ENCODE measurements around the gene SLC31A1. TPM values are rescaled to one million over a fixed set of nuclear protein-coding genes. Genes with fewer than 3 reads are reported as not detected.

SLC31A1 gene
- total and polyA plus RNA-seq, 2 experiments from 2014 or later: 15.0 to 32.1 TPM

DNA sequence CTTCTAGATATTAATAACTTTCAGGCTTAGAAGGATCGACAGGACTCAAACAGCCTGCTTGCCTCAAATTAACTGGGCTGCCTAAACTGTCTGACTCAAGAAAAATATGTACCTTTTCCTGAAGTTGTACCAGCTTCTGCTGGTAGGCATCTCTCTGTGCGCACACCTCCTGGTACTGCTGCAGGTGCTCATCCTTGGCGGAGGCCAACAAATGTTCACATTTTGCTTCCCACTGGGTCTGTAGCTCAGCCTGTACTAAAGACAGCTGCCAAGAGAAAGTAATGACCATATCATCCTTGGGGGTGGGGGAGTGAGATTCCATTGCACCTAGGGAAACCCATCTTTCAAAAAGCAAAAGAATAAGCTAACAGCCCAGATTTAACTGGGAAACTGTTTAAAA lies 48.0 kb upstream of the SLC31A1 start:
- no peaks in the 10 kb centered on the region for H3K9me2 ChIP-seq (ENCODE audit: insufficient read depth)
- no peak overlapping the region for H3K4me3 Mint-ChIP-seq
- no peak overlapping the region for H3K4me2 ChIP-seq
- ATAC-seq: no peak
- peaks cover 40% of the 10 kb centered on the region for H3K36me3 ChIP-seq (ENCODE audit: insufficient read depth)
- no peaks in the 10 kb centered on the region for H3K4me1 Mint-ChIP-seq
- H3K27ac ChIP-seq (ENCODE audit: low read depth): no peak overlapping the region
- no peaks in the 10 kb centered on the region; the same call in 1 of the 3 replicates for H3K9me3 Mint-ChIP-seq
- H3F3A ChIP-seq (replicated peaks; ENCODE audit: low read depth): no peaks in the 10 kb centered on the region
- H4K20me1 ChIP-seq (replicated peaks; ENCODE audit: insufficient read depth): no peaks in the 10 kb centered on the region
- peaks cover 4% of the 10 kb centered on the region for H3K27me3 Mint-ChIP-seq (ENCODE audit: insufficient read depth, low read depth, poor library complexity)
- no peak overlapping the region for H3K27ac Mint-ChIP-seq
- no peaks in the 10 kb centered on the region for H3K79me2 ChIP-seq (replicated peaks; ENCODE audit: insufficient read depth)
- no peak overlapping the region for H2AFZ ChIP-seq
- TF ChIP-seq, protein P1, sequence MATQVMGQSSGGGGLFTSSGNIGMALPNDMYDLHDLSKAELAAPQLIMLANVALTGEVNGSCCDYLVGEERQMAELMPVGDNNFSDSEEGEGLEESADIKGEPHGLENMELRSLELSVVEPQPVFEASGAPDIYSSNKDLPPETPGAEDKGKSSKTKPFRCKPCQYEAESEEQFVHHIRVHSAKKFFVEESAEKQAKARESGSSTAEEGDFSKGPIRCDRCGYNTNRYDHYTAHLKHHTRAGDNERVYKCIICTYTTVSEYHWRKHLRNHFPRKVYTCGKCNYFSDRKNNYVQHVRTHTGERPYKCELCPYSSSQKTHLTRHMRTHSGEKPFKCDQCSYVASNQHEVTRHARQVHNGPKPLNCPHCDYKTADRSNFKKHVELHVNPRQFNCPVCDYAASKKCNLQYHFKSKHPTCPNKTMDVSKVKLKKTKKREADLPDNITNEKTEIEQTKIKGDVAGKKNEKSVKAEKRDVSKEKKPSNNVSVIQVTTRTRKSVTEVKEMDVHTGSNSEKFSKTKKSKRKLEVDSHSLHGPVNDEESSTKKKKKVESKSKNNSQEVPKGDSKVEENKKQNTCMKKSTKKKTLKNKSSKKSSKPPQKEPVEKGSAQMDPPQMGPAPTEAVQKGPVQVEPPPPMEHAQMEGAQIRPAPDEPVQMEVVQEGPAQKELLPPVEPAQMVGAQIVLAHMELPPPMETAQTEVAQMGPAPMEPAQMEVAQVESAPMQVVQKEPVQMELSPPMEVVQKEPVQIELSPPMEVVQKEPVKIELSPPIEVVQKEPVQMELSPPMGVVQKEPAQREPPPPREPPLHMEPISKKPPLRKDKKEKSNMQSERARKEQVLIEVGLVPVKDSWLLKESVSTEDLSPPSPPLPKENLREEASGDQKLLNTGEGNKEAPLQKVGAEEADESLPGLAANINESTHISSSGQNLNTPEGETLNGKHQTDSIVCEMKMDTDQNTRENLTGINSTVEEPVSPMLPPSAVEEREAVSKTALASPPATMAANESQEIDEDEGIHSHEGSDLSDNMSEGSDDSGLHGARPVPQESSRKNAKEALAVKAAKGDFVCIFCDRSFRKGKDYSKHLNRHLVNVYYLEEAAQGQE (IDR thresholded peaks at IDR 0.05; ENCODE audit: unreplicated experiment): no peak
- TF ChIP-seq EZH2 (IDR thresholded peaks at IDR 0.05; ENCODE audit: low read depth, unreplicated experiment): no peak
- TF ChIP-seq ZNF331 (CRISPR knock-in tag; IDR thresholded peaks at IDR 0.05; ENCODE audit: low read depth): no peak
- TF ChIP-seq POLR2AphosphoS5 (IDR thresholded peaks at IDR 0.05; ENCODE audit: low read depth): no peak
- TF ChIP-seq, protein P2, sequence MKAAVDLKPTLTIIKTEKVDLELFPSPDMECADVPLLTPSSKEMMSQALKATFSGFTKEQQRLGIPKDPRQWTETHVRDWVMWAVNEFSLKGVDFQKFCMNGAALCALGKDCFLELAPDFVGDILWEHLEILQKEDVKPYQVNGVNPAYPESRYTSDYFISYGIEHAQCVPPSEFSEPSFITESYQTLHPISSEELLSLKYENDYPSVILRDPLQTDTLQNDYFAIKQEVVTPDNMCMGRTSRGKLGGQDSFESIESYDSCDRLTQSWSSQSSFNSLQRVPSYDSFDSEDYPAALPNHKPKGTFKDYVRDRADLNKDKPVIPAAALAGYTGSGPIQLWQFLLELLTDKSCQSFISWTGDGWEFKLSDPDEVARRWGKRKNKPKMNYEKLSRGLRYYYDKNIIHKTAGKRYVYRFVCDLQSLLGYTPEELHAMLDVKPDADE (IDR thresholded peaks at IDR 0.05): no peak
- no peak for TF ChIP-seq CREB1 (CRISPR knock-in tag; IDR thresholded peaks at IDR 0.05; ENCODE audit: low read depth)
- no peak for TF ChIP-seq STAT1 (IDR thresholded peaks at IDR 0.05; ENCODE audit: unreplicated experiment)
- TF ChIP-seq, protein P3, sequence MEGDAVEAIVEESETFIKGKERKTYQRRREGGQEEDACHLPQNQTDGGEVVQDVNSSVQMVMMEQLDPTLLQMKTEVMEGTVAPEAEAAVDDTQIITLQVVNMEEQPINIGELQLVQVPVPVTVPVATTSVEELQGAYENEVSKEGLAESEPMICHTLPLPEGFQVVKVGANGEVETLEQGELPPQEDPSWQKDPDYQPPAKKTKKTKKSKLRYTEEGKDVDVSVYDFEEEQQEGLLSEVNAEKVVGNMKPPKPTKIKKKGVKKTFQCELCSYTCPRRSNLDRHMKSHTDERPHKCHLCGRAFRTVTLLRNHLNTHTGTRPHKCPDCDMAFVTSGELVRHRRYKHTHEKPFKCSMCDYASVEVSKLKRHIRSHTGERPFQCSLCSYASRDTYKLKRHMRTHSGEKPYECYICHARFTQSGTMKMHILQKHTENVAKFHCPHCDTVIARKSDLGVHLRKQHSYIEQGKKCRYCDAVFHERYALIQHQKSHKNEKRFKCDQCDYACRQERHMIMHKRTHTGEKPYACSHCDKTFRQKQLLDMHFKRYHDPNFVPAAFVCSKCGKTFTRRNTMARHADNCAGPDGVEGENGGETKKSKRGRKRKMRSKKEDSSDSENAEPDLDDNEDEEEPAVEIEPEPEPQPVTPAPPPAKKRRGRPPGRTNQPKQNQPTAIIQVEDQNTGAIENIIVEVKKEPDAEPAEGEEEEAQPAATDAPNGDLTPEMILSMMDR (conservative IDR thresholded peaks at IDR 0.05; ENCODE audit: low read depth in 2 of 2): no peak
- TF ChIP-seq, protein P4, sequence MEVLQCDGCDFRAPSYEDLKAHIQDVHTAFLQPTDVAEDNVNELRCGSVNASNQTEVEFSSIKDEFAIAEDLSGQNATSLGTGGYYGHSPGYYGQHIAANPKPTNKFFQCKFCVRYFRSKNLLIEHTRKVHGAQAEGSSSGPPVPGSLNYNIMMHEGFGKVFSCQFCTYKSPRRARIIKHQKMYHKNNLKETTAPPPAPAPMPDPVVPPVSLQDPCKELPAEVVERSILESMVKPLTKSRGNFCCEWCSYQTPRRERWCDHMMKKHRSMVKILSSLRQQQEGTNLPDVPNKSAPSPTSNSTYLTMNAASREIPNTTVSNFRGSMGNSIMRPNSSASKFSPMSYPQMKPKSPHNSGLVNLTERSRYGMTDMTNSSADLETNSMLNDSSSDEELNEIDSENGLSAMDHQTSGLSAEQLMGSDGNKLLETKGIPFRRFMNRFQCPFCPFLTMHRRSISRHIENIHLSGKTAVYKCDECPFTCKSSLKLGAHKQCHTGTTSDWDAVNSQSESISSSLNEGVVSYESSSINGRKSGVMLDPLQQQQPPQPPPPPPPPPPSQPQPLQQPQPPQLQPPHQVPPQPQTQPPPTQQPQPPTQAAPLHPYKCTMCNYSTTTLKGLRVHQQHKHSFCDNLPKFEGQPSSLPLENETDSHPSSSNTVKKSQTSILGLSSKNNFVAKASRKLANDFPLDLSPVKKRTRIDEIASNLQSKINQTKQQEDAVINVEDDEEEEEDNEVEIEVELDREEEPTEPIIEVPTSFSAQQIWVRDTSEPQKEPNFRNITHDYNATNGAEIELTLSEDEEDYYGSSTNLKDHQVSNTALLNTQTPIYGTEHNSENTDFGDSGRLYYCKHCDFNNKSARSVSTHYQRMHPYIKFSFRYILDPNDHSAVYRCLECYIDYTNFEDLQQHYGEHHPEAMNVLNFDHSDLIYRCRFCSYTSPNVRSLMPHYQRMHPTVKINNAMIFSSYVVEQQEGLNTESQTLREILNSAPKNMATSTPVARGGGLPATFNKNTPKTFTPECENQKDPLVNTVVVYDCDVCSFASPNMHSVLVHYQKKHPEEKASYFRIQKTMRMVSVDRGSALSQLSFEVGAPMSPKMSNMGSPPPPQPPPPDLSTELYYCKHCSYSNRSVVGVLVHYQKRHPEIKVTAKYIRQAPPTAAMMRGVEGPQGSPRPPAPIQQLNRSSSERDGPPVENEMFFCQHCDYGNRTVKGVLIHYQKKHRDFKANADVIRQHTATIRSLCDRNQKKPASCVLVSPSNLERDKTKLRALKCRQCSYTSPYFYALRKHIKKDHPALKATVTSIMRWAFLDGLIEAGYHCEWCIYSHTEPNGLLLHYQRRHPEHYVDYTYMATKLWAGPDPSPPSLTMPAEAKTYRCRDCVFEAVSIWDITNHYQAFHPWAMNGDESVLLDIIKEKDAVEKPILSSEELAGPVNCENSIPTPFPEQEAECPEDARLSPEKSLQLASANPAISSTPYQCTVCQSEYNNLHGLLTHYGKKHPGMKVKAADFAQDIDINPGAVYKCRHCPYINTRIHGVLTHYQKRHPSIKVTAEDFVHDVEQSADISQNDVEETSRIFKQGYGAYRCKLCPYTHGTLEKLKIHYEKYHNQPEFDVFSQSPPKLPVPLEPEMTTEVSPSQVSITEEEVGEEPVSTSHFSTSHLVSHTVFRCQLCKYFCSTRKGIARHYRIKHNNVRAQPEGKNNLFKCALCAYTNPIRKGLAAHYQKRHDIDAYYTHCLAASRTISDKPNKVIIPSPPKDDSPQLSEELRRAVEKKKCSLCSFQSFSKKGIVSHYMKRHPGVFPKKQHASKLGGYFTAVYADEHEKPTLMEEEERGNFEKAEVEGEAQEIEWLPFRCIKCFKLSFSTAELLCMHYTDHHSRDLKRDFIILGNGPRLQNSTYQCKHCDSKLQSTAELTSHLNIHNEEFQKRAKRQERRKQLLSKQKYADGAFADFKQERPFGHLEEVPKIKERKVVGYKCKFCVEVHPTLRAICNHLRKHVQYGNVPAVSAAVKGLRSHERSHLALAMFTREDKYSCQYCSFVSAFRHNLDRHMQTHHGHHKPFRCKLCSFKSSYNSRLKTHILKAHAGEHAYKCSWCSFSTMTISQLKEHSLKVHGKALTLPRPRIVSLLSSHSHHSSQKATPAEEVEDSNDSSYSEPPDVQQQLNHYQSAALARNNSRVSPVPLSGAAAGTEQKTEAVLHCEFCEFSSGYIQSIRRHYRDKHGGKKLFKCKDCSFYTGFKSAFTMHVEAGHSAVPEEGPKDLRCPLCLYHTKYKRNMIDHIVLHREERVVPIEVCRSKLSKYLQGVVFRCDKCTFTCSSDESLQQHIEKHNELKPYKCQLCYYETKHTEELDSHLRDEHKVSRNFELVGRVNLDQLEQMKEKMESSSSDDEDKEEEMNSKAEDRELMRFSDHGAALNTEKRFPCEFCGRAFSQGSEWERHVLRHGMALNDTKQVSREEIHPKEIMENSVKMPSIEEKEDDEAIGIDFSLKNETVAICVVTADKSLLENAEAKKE (CRISPR knock-in tag; IDR thresholded peaks at IDR 0.05): no peak
- no peak for TF ChIP-seq ZNF114 (CRISPR knock-in tag; IDR thresholded peaks at IDR 0.05)
- TF ChIP-seq JUNB (IDR thresholded peaks at IDR 0.05; ENCODE audit: unreplicated experiment): no peak
- no peak for TF ChIP-seq NANOG (IDR thresholded peaks at IDR 0.05; ENCODE audit: borderline replicate concordance)
- no peak for TF ChIP-seq EZH2phosphoT487 (IDR thresholded peaks at IDR 0.05; ENCODE audit: unreplicated experiment)
- peaks cover 63% of the 10 kb centered on the region for H3K36me3 Mint-ChIP-seq (ENCODE audit: low read depth)
- no peak for DNase-seq (ENCODE audit: low spot score)
- no peak overlapping the region for H3K4me3 ChIP-seq
- no peaks in the 10 kb centered on the region for H3K4me1 ChIP-seq (ENCODE audit: insufficient read depth)
- H3K27me3 ChIP-seq (ENCODE audit: insufficient read depth): no peaks in the 10 kb centered on the region

Data from GM23338 (cell line).